ENCODE data around the gene TSEN2. TPM values are rescaled to one million over a fixed set of nuclear protein-coding genes. Genes with fewer than 3 reads are reported as not detected.

The TSEN2 gene
- total RNA-seq, 1 donor = 17.8 TPM

- no peak for DNase-seq (ENCODE audit: low read depth in 2 of 3, low spot score in 2 of 3)
Measured at GRCh38 chr3:12582730-12583129, 98.5 kb downstream of the TSEN2 start.

Small RNA genes within 50 kb of the gene (small RNA-seq; reads per million reads assigned to genes)
- not detected for gene RF00017
- gene RNA5SP123 = not detected
- not detected for gene RNU6-377P

Other genes with a start within 250 kb of the TSEN2 start
- gene PPARG, start 195.4 kb upstream of the TSEN2 start, total RNA-seq = not detected
- gene MKRN2OS, start 61.0 kb downstream of the TSEN2 start, total RNA-seq = not detected
- 38.8 TPM for gene MKRN2, start 72.6 kb downstream of the TSEN2 start, total RNA-seq
- 97.8 TPM for gene RAF1, start 179.6 kb downstream of the TSEN2 start, total RNA-seq

Measured in hematopoietic multipotent progenitor cell (in vitro differentiated cells).